ENCODE data around the gene APP. TPM values are rescaled to one million over a fixed set of nuclear protein-coding genes. Genes with fewer than 3 reads are reported as not detected.

The APP gene
- polyA plus RNA-seq, 1 experiment = 964 TPM

DNA sequence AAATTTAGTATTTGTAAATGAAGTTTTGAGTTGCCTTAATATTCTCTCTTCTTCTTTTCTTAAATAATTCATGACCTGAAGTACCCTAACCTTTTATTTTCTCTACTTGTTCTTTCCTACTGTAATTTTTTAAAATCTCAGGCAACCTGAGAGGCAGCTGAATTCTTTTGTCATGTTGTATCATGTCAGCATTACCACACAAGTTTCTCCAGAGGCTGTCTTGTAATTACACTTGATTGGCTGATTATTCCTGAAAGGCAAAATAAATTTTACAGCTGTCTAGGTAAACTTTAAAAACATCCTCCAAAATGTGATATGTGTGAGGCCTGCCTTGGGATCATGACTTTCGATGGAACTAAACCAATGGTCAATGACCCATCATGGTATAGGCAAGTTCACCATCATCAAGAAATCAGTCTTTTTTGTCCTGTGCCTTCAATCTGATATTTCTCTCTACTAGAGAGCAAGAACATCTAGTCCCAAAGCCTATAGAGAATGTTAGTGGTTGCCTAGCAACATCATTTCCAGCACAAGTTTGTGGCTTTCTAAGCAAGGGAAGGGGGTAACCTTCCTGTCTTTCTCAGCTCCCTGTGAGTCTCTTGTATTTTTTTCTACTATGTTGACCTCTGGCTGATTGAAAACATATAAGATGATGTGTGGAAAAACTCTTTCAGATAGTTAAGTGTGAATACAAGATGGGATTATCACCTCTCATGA is 320.3 kb downstream of the APP start:
- ChIA-PET CTCF (interaction anchor here (1.2 kb wide), 1 partner anchor 868 kb away, joined by 3 read pairs; no protein-coding TSS in a partner anchor), POLR2A (no interaction called here)
- no peak for DNase-seq (ENCODE audit: low read depth)

DNA sequence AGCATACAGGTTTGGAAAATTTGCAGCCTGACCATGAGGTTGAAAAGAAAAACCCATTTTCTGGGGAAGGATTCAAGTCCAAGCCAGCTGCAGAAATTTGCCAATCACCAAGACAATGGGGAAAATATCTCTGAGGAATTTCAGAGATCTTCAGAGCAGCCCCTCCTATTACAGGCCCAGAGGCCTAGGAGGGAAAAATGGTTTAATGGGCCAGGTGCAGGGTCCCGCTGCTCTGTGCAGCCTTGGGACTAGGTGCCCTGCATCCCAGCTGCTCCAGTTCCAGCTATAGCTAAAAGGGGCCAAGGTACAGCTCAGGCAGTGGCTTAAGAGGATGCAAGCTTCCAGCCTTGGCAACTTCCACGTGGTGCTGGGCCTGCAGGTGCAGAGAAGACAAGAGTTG is 322.3 kb downstream of the APP start:
- CTCF ChIA-PET = no interaction called here
- H3K36me3 ChIP-seq (ENCODE audit: control insufficient read depth, insufficient read depth, low read length) = no peaks in the 10 kb centered on the region
- no peak overlapping the region for H3K4me3 ChIP-seq (ENCODE audit: low read depth, low read length)
- POLR2A ChIA-PET = no interaction called here
- no peak for DNase-seq (ENCODE audit: low read depth)
- TF ChIP-seq, protein P1, sequence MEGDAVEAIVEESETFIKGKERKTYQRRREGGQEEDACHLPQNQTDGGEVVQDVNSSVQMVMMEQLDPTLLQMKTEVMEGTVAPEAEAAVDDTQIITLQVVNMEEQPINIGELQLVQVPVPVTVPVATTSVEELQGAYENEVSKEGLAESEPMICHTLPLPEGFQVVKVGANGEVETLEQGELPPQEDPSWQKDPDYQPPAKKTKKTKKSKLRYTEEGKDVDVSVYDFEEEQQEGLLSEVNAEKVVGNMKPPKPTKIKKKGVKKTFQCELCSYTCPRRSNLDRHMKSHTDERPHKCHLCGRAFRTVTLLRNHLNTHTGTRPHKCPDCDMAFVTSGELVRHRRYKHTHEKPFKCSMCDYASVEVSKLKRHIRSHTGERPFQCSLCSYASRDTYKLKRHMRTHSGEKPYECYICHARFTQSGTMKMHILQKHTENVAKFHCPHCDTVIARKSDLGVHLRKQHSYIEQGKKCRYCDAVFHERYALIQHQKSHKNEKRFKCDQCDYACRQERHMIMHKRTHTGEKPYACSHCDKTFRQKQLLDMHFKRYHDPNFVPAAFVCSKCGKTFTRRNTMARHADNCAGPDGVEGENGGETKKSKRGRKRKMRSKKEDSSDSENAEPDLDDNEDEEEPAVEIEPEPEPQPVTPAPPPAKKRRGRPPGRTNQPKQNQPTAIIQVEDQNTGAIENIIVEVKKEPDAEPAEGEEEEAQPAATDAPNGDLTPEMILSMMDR (IDR thresholded peaks at IDR 0.05; ENCODE audit: insufficient read depth, low read depth, low read length) = no peak
- no peaks in the 10 kb centered on the region; the same call in 1 of the 2 replicates for H3K27me3 ChIP-seq (ENCODE audit: control insufficient read depth, insufficient read depth, low read length)

More for the DNA sequence above, 320.3 kb downstream of the APP start:
- Histone ChIP-seq H3K36me3 (ENCODE audit: control insufficient read depth, insufficient read depth, low read length) (no peaks in the 10 kb centered on the region), H3K4me3 (ENCODE audit: low read depth, low read length) (no peak overlapping the region), H3K27me3 (ENCODE audit: control insufficient read depth, insufficient read depth, low read length) (no peaks in the 10 kb centered on the region)
- TF ChIP-seq, protein P1 (IDR thresholded peaks at IDR 0.05; ENCODE audit: insufficient read depth, low read depth, low read length) = no peak

- no peak overlapping the region for H3K4me3 ChIP-seq (ENCODE audit: low read depth, low read length)
- POLR2A ChIA-PET = no interaction called here
- no peak for DNase-seq (ENCODE audit: low read depth)
- no peaks in the 10 kb centered on the region for H3K36me3 ChIP-seq (ENCODE audit: control insufficient read depth, insufficient read depth, low read length)
- H3K27me3 ChIP-seq (ENCODE audit: control insufficient read depth, insufficient read depth, low read length) = no peaks in the 10 kb centered on the region; the same call in 1 of the 2 replicates
- CTCF ChIA-PET = interaction anchor here (0.8 to 1.3 kb wide), 2 partner anchors 10 to 45 kb away, joined by 5 to 6 read pairs; no protein-coding TSS in a partner anchor
- TF ChIP-seq, protein P1 (IDR thresholded peaks at IDR 0.05; ENCODE audit: insufficient read depth, low read depth, low read length) = no peak
These were observed 324.8 kb downstream of the APP start for GRCh38 chr21:25845729-25846256.

DNA sequence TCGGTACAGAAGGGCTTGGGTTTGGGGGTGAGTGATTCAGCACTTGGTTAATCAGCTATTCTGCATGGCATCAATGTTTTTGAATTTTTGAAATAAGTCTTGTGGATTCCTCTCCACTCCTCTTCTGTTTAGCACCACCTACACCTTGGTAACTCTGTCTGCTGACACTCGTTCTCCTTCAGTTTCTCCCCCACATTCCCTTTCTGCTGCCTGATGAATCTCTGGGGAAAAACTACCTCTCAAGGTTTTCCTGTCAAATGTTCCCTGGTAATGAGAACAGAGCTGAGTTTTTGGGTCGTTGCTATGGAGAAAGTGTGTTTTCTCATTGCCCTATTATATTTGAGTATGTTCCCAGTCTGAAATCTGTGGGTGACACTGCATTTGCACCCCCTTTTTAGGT is 327.6 kb downstream of the APP start:
- H3K4me3 ChIP-seq (ENCODE audit: low read depth, low read length) = no peak overlapping the region
- CTCF ChIA-PET = no interaction called here
- no peaks in the 10 kb centered on the region for H3K36me3 ChIP-seq (ENCODE audit: control insufficient read depth, insufficient read depth, low read length)
- DNase-seq (ENCODE audit: low read depth) = no peak
- TF ChIP-seq, protein P1 (IDR thresholded peaks at IDR 0.05; ENCODE audit: insufficient read depth, low read depth, low read length) = no peak
- no peaks in the 10 kb centered on the region; the same call in 1 of the 2 replicates for H3K27me3 ChIP-seq (ENCODE audit: control insufficient read depth, insufficient read depth, low read length)
- POLR2A ChIA-PET = no interaction called here

DNA sequence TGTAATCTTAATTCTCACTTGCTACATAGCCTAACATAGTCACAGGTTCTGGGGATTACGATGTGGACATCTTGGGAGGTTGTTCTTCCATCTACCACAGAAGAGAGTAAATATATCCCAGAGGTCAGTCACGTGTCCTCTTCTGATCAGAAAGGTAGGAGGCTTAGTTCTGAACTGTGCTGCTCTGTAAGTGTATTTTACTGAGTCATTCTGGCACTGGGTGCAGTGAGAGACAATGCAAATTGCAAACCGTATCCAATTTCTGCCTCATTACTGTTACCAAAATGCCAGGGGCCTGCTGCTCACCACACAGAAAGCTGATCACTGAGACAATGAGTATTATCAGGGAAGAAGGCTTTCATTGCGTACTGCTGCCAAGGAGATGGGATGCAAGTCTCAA is 331.8 kb downstream of the APP start:
- ChIA-PET POLR2A (no interaction called here), CTCF (no interaction called here)
- H3K4me3 ChIP-seq (ENCODE audit: low read depth, low read length) = no peak overlapping the region
- TF ChIP-seq, protein P1 (IDR thresholded peaks at IDR 0.05; ENCODE audit: insufficient read depth, low read depth, low read length) = no peak
- H3K27me3 ChIP-seq (ENCODE audit: control insufficient read depth, insufficient read depth, low read length) = no peaks in the 10 kb centered on the region; the same call in 1 of the 2 replicates
- DNase-seq (ENCODE audit: low read depth) = no peak
- H3K36me3 ChIP-seq (ENCODE audit: control insufficient read depth, insufficient read depth, low read length) = no peaks in the 10 kb centered on the region

Data from BJ (cell line).